NCI-H524 treated with DMSO at 0.1 percent for 48 hours (cell line): ENCODE data around the gene TMSB10.
A peak's percentile ranks its signal among the peaks of the same experiment; 100 is the strongest.
"Not testable (repeated sequence)": the region's sequence is repeated elsewhere in the genome, so short reads cannot be mapped to it uniquely, and the experiment has no call there.

Experiments used
- DNase-seq: peaks from one replicate; lab custom pipeline; 2025; lab: John Stamatoyannopoulos, UW

The TMSB10 gene

GRCh38 chr2:84904717-84905174 is 710 bp upstream of the TMSB10 start:
- no peak for DNase-seq

DNA sequence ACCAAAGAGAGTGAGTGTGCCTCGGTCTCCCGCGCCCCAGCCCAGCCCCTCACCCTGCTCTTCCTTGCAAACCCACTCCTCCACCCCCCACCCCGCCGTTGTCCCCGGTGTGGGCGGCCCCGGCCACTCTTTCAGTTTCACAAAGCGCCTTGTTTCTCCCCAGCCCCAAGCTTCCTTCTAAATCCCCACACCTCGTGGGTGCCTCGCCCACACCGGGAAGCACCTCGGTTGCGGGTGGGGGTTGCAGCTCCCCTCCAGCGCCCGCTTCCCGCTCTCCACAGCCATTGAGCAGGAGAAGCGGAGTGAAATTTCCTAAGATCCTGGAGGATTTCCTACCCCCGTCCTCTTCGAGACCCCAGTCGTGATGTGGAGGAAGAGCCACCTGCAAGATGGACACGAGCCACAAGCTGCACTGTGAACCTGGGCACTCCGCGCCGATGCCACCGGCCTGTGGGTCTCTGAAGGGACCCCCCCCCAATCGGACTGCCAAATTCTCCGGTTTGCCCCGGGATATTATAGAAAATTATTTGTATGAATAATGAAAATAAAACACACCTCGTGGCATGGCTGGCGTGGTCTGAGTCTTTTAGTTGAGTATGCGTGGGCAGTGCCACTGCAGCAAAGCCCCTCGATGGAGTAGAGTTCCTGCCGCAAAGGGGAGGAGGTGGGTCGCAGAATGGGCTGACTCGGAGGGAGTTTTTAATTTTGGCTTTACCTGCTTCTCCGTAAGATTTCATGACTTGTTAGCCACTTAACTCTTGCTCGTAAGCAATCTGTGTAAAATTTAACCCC is 848 bp downstream of the TMSB10 start:
- no peak for DNase-seq

DNA sequence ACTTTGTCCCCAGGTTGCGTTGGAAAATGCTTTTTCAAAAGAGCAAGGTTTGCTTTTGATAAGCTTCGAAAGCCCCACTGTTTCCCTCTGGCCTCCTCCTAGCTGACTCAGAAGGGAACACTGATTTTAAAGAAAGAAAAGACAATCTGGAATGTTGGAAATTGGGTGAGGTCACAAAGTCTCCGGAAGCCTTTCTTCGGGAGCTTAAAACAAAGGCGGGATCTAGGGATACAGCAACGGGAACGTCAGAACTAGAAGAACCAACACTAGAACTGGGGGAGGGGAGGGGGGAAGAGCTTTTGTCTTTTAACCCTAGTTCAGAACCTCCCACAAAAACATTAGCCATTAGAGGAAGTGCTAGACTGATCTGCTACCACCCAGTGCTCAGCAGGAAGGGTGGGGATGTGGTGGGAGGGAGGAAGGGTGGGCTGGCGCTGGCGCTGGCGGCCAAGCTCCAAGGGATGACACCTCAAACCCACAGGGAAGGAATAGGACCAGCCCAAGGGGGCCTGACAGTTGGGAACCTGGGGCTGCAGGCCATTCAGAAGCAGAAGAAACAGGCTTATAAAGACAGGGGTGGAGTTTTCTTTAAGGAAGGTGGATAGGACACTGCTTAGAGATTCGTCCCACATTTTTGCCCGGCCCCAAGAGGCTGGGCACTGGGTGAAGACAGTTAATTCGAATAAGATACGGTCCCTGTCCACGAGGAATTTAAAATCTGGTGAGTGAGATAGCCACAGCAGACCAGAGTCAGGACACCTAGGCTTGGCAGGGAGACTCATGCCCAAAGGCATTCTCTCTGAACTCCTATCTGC is 1.7 kb downstream of the TMSB10 start:
- no peak for DNase-seq

GRCh38 chr2:84908948-84909713 is 3.7 kb downstream of the TMSB10 start:
- no peak for DNase-seq

- DNase-seq = no peak
Measured at GRCh38 chr2:84911135-84911678, 5.8 kb downstream of the TMSB10 start.

DNA sequence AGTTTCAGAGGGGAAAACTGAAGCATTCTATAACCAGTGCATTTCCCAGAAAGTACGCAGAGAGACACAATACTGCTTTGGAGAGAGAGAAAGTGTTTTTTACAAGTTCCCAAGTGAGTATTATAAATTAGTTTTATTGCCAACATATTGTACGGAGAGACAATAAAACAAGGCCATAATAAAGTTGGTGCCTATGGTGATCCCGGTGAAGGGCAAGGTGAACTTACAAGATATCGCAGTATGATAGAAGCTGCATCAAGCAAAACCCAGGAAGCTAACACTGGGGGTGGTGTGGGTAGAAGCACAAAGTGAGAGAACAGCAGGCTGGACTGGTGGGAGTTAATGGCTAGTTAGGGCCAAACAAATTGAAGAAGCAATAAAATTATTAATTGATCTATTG is 7.5 kb downstream of the TMSB10 start:
- DNase-seq = no peak

GRCh38 chr2:84914334-84914733 is 8.9 kb downstream of the TMSB10 start:
- no peak for DNase-seq

DNA sequence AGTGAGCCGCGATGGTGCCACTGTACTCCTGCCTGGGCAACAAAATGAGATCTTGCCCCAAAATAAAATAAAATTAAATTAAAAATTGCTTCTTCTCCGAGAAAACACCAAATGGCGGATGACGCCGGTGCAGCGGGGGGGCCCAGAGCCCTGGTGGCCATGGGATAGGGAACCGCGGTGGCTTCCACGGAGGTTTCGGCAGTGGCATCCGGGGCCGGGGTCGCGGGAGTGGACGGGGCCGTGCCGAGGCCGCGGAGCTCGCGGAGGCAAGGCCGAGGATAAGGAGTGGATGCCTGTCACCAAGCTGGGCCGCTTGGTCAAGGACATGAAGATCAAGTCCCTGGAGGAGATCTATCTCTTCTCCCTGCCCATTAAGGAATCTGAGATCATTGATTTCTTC is 10.2 kb downstream of the TMSB10 start:
- not testable (repeated sequence) for DNase-seq

- not testable (repeated sequence) for DNase-seq
Measured at GRCh38 chr2:84917821-84918220, 12.4 kb downstream of the TMSB10 start.

DNA sequence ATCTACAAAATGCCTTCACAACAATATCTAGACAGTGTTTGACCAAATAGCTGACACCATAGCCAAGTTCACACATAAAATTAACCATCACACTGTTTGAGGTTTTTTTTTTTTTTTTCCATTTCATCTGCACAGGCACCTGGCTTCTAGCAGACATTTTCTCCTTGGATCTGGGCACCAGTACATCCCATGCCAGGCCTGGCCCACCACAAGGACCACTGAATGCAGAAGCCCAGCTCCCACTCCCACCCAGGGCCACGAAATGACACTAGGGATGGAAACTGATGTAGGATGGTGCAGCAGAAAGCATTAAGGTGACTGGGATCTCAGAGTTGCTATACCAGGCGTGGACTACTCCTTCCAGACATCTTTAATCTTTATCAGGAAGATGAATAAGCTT is 13.0 kb downstream of the TMSB10 start:
- no peak for DNase-seq

- no peak for DNase-seq
Measured at GRCh38 chr2:84919885-84920580, 14.6 kb downstream of the TMSB10 start.

GRCh38 chr2:84923009-84923408 is 17.6 kb downstream of the TMSB10 start:
- no peak for DNase-seq

- DNase-seq = no peak
Measured at GRCh38 chr2:84924173-84925106, 19.0 kb downstream of the TMSB10 start.

DNA sequence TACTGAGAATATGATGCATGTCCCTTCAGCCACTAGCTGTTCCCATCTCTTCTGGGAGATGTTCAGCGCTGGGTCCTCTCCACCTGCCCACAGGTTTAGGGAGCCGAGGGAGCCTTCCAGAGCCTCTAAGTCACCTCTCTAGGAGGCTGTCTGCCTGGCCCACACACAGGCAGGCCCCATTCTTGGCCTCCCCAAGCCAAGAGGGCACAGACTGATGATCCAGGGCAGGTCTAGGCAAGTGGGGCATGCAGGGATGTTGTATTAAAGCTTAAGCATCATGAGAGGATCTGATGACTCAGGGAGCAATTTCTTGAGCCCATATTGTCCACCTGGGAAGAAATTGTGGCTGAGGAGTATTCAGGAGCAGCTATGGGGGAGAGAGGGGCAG is 19.9 kb downstream of the TMSB10 start:
- DNase-seq = no peak

DNA sequence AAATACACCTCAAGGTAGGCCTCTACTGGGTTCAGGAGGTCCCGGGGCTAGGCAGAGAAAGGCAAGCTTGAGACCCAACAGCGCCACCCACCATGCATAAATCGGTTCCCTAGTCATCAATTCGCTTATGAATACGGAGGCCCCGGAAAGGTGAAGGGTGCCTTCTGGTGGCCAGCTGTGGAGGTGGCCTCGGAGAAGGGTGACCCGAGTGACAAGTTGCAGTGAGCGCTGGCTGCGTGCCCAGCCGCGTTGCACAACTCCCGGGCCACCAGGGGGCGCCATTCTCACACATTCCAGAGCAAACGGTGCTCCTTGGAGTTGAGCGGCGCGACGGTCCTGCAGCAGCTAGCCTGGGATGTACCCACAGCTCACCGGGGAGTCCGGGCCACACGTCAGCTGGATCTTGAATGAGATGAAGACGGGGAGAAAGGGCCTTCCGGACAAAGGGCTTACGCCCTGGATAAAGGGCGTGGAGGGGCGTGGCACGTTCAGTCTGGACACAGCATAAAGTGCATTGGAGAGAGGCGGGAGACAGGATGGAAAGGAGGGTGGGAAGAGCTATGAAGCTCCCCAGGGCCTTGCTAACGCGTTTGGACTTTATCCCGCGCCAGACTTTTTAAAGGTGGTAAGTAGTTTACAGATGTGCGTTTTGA is 20.4 kb downstream of the TMSB10 start:
- DNase-seq = peak; percentile 81

- no peak for DNase-seq
Measured at GRCh38 chr2:84927275-84927627, 21.8 kb downstream of the TMSB10 start.

DNA sequence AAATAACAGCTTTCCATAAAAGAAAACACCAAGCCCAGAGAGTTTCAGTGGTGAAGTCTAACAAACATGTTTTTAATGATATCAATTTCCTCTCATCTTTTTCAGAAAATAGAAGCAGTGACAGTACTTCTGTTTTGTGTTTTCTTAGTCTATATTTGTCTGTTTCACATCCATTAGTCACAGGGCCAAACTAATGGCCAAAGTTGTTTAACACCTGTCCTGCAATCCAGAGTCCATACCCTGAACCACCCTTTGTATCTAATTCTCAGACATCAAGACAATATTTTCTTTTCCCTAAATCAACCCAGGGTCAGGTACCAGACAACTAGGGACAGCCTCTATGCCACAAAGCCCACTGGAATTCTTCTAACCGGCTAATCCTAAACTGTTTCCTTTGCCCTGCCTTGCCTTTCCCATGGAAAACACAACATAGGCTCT is 25.9 kb downstream of the TMSB10 start:
- no peak for DNase-seq

DNA sequence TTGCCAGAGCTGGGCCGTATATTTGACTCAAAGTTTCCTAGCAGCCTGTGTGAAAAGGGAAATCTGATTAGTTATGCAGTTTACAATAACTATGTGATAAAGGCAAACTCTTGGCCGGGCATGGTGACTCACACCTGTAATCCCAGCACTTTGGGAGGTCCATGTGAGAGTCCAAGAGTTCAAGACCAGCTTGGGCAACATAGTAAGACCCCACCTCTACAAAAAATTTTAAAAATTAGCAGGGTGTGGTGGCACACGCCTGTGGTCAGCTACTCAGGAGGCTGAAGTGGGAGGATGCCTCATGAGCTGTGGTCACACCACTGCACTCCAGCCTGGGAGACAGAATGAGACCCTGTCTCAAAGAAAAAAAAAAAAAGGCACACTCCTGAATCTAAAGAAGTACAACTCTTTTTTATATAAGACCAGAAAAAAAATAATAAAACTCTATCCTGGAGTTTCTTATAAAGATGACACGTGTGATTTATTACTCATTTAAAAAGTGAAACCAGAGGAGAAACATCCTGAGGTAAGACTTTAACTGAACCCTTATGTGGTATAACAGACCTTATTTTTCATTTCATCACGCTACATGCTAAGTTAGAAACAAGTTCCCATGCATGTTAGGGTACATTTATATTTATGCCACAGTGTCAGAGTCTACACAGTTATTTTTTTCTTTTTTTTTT is 32.9 kb downstream of the TMSB10 start:
- no peak for DNase-seq

DNA sequence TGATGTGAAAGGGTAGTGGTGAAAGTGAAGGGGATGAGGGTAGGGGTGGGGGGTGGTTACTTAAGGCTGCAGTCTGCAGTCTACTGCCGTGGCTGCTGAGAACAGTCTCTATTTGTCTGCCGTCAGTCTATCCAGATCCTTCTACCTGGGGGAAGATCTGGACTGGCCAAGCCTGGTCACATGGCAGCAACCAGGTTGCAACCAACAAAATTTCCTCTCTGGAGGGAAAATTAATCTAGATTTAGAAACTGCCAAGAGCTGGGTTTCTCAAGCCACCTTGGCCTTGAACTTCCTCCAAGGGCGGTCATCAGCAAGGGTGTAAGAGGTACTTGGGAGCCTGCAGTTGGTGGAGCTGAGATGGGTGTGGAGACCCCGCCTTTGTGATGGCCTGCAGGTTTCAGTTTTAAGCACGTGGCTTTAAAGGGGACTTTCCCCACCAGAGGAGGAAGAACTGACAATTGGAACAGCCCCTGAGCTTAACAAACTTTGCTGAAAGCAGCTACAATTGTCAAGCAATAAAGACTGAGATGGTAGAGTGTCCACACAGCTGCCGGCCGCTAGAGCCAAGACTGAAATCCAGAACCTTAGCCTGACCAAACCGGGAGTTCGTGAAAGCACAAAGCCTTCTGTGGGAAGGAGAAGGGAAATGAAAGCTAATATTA is 34.1 kb downstream of the TMSB10 start:
- no peak for DNase-seq
